SK-N-SH (cell line): ENCODE results near the gene LRRC8C.
A peak's percentile ranks its signal among the peaks of the same experiment; 100 is the strongest.

Experiments used
- EP300 ChIP-seq, 2 experiments: IDR thresholded peaks; 2 replicates each; pipeline versions ENCODE4 v1.4.0 to v1.6.1; 2012; ENCODE audit warnings: borderline replicate concordance in 1 of 2, low read depth in 1 of 2, low read length in 1 of 2
- MAX ChIP-seq: IDR thresholded peaks from 2 replicates; pipeline ENCODE4 v1.4.0; 2012; ENCODE audit warnings: low read depth
- NFIC ChIP-seq: IDR thresholded peaks from 2 replicates; pipeline ENCODE4 v1.4.0; 2012; ENCODE audit warnings: borderline replicate concordance
- POLR2AphosphoS5 ChIP-seq: IDR thresholded peaks from 2 replicates; pipeline ENCODE4 v1.6.1; 2012; ENCODE audit warnings: low read depth, low read length
- RAD21 ChIP-seq: IDR thresholded peaks from 2 replicates; pipeline ENCODE4 v1.6.1; 2012; ENCODE audit warnings: mild to moderate bottlenecking, low read length
- RFX5 ChIP-seq: IDR thresholded peaks from 2 replicates; pipeline ENCODE4 v1.6.1; 2012; ENCODE audit warnings: mild to moderate bottlenecking, improper control_type of control experiment, low read length
- SIN3A ChIP-seq: IDR thresholded peaks from 2 replicates; pipeline ENCODE4 v1.6.1; 2012; ENCODE audit warnings: low read depth, mild to moderate bottlenecking, low read length, moderate library complexity, borderline replicate concordance
- SMC3 ChIP-seq: IDR thresholded peaks from 2 replicates; pipeline ENCODE4 v1.6.1; 2012; ENCODE audit warnings: low read depth, low read length, improper control_type of control experiment
- TAF1 ChIP-seq: IDR thresholded peaks from 2 replicates; pipeline ENCODE4 v1.6.1; 2012; ENCODE audit warnings: low read depth, mild to moderate bottlenecking, low read length, moderate library complexity, borderline replicate concordance
- TF ChIP-seq, protein P1 (sequence below): fragments of 200-600 bp; sonication (generic); IDR thresholded peaks from 2 replicates; pipeline ENCODE4 v1.6.1; 2017; ENCODE audit warnings: antibody characterized with exemption, mild to moderate bottlenecking, moderate library complexity

DNA sequence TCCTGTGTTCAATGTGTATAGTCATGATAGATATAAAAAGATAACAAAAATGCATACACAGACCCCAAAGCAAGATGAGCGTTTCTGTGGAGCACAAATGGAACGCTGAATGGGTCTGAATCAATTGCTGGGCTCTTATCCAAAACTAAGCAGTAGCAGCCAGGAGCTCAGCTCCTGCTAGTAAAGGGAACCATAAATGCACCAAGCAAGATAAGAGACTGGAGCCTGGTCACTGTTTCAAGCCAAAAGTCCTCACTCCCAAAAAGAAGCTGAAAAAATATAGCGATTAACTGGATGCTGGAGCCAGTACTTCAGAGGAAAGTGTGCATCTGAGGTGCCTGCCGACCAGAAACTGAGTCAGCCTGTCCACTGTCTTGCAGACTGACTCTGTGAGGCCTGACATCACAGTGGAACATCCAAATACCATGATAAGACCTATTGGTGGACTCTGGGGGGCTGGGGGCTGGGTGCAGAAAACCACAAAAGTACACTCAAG, 68.9 kb downstream of the LRRC8C start:
- TF ChIP-seq, protein P1, sequence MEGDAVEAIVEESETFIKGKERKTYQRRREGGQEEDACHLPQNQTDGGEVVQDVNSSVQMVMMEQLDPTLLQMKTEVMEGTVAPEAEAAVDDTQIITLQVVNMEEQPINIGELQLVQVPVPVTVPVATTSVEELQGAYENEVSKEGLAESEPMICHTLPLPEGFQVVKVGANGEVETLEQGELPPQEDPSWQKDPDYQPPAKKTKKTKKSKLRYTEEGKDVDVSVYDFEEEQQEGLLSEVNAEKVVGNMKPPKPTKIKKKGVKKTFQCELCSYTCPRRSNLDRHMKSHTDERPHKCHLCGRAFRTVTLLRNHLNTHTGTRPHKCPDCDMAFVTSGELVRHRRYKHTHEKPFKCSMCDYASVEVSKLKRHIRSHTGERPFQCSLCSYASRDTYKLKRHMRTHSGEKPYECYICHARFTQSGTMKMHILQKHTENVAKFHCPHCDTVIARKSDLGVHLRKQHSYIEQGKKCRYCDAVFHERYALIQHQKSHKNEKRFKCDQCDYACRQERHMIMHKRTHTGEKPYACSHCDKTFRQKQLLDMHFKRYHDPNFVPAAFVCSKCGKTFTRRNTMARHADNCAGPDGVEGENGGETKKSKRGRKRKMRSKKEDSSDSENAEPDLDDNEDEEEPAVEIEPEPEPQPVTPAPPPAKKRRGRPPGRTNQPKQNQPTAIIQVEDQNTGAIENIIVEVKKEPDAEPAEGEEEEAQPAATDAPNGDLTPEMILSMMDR, result no peak
- TF ChIP-seq SMC3 (no peak), NFIC (peak; percentile 18; the same call in 1 of the 2 replicates), RFX5 (no peak), POLR2AphosphoS5 (no peak), RAD21 (peak; percentile 40), EP300 (IDR thresholded peaks at IDR 0.05; ENCODE audit: borderline replicate concordance in 1 of 2, low read depth in 1 of 2, low read length in 1 of 2) (peak in 1 of 2 experiments; percentile 81; a peak in 2 of 4 replicates), SIN3A (no peak), MAX (no peak), TAF1 (no peak)
